ENCODE measurements around the gene TGM1. TPM values are rescaled to one million over a fixed set of nuclear protein-coding genes. Genes with fewer than 3 reads are reported as not detected.
"Not testable (repeated sequence)": the region's sequence is repeated elsewhere in the genome, so short reads cannot be mapped to it uniquely, and the experiment has no call there.

Gene TGM1
- total RNA-seq, 4 donors from 2014 or later, result 1.6 to 3.2 TPM; not detected in 2

DNA sequence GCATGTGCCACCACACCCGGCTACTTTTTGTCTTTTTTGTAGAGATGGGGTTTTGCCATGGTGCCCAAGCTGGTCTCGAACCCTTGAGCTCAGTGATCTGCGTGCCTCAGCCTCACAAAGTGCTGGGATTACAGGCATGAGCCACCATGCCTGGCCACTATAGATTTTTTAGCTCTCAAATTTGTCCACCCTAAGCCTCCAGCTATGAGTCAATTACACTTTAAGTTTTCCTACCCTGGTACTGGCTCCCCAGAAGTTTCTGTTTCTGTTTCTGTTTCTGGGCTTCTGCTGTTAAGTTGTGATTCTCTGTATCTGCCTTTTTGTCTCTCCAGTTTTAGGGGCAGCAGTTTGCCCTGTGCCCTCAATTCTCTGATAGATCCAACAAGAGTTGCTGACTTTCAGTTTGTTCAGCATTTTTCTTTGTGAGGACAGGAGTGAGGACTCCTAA is 16.2 kb downstream of the TGM1 start:
- H3K27ac ChIP-seq, result no peak overlapping the region
- H3K4me3 ChIP-seq, result no peak overlapping the region
- H3K27me3 ChIP-seq, result no peaks in the 10 kb centered on the region
- no peaks in the 10 kb centered on the region for H3K4me1 ChIP-seq
- H3K9me3 ChIP-seq, result no peaks in the 10 kb centered on the region
- H3K36me3 ChIP-seq, result no peaks in the 10 kb centered on the region
- no peak for DNase-seq
- TF ChIP-seq CTCF (IDR thresholded peaks at IDR 0.05) (no peak), POLR2A (IDR thresholded peaks at IDR 0.05) (no peak)
- intact Hi-C loops (cut with DNase I; ENCODE audit: low total_unique reads), result loop anchor here (10.0 kb wide), 1 partner anchor 48 kb away; the partner anchor contains the start of genes DHRS1 and NOP9

DNA sequence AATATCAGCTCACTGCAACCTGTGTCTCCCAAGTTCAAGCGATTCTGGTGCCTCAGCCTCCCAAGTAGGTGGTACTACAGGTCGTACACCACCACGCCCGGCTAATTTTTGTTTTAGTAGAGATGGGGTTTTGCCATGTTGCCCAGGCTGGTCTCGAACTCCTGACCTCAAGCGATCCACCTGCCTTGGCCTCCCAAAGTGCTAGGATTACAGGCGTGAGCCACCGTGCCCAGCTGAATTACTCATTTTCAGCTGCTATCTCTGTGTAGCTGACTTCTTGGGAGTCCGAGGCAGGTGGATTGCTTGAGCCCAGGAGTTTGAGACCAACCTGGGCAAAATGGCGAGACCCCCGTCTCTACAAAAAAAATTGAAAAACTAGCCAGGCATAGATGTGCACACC is 17.6 kb downstream of the TGM1 start:
- H3K27ac ChIP-seq, DNase-seq, H3K9me3 ChIP-seq, H3K4me3 ChIP-seq, H3K27me3 ChIP-seq, H3K36me3 ChIP-seq: not testable (repeated sequence)
- H3K4me1 ChIP-seq, result peaks cover 0 to 11% of the 10 kb centered on the region in 2 donors
- intact Hi-C loops (cut with DNase I; ENCODE audit: low total_unique reads), result loop anchor here (10.0 kb wide), 1 partner anchor 49 kb away; the partner anchor contains the start of genes DHRS1 and NOP9

DNA sequence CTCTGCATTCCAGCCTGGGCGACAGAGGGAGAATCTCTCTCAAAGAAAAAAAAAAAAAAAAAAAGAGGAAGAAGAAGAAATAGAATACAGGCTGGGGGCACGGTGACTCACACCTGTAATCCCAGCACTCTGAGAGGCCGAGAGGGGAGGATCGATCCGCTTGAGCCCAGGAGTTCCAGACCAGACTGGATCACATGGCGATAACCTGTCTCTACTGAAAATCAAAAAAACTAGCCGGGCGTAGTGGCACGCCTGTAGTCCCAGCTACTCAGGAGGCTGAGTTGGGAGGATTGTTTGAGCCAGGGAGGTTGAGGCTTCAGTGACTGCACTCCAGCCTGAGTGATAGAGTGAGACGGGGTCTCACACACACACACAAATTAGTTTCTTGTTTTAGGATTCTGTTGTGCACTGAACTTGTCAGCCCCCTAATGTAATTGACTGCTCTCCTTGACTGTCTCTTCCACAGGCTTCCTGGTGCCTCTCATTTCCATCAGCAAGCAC is 19.6 kb downstream of the TGM1 start:
- peak in 1 of 2 donors; percentile 45 for DNase-seq
- Histone ChIP-seq H3K27me3 (no peaks in the 10 kb centered on the region), H3K36me3 (no peaks in the 10 kb centered on the region), H3K4me1 (peaks cover 0 to 21% of the 10 kb centered on the region in 2 donors), H3K4me3 (peak overlapping the region; percentile 51 to 62), H3K9me3 (no peaks in the 10 kb centered on the region), H3K27ac (peak overlapping the region; percentile 94 to 97)
- intact Hi-C loops (cut with DNase I; ENCODE audit: low total_unique reads), result loop anchor here (10.0 kb wide), 1 partner anchor 51 kb away; the partner anchor contains the start of genes DHRS1 and NOP9
- no peak for TF ChIP-seq CTCF (IDR thresholded peaks at IDR 0.05)
- TF ChIP-seq POLR2A (IDR thresholded peaks at IDR 0.05), result no peak

GRCh38 chr14:24241829-24242443 is 21.0 kb downstream of the TGM1 start:
- peak overlapping the region; percentile 51 to 62 for H3K4me3 ChIP-seq
- H3K9me3 ChIP-seq, result no peaks in the 10 kb centered on the region
- intact Hi-C loops (cut with DNase I; ENCODE audit: low total_unique reads), result loop anchor here (10.0 kb wide), 1 partner anchor 53 kb away; the partner anchor contains the start of genes DHRS1 and NOP9
- H3K27ac ChIP-seq, result peak overlapping the region; percentile 94 to 97
- TF ChIP-seq POLR2A (IDR thresholded peaks at IDR 0.05) (no peak), CTCF (IDR thresholded peaks at IDR 0.05) (peak; percentile 56 to 85 (median 74))
- no peaks in the 10 kb centered on the region for H3K27me3 ChIP-seq
- H3K4me1 ChIP-seq, result peaks cover 0 to 21% of the 10 kb centered on the region in 2 donors
- no peaks in the 10 kb centered on the region for H3K36me3 ChIP-seq
- peak; percentile 92 to 93 for DNase-seq

- TF ChIP-seq POLR2A (IDR thresholded peaks at IDR 0.05), result no peak
- no peak for TF ChIP-seq CTCF (IDR thresholded peaks at IDR 0.05)
- H3K27me3 ChIP-seq, result no peaks in the 10 kb centered on the region
- DNase-seq, result no peak
- H3K27ac ChIP-seq, result peak overlapping the region; percentile 0 to 97
- no peak overlapping the region for H3K4me3 ChIP-seq
- no peaks in the 10 kb centered on the region for H3K36me3 ChIP-seq
- peaks cover 0 to 21% of the 10 kb centered on the region in 2 donors for H3K4me1 ChIP-seq
- intact Hi-C loops (cut with DNase I; ENCODE audit: low total_unique reads), result loop anchor here (10.0 kb wide), 1 partner anchor 54 kb away; the partner anchor contains the start of genes DHRS1 and NOP9
- no peaks in the 10 kb centered on the region for H3K9me3 ChIP-seq
Observed at GRCh38 chr14:24240110-24240918, 22.7 kb downstream of the TGM1 start.
